Measurements from ENCODE around the gene TSC2.

Gene TSC2

DNA sequence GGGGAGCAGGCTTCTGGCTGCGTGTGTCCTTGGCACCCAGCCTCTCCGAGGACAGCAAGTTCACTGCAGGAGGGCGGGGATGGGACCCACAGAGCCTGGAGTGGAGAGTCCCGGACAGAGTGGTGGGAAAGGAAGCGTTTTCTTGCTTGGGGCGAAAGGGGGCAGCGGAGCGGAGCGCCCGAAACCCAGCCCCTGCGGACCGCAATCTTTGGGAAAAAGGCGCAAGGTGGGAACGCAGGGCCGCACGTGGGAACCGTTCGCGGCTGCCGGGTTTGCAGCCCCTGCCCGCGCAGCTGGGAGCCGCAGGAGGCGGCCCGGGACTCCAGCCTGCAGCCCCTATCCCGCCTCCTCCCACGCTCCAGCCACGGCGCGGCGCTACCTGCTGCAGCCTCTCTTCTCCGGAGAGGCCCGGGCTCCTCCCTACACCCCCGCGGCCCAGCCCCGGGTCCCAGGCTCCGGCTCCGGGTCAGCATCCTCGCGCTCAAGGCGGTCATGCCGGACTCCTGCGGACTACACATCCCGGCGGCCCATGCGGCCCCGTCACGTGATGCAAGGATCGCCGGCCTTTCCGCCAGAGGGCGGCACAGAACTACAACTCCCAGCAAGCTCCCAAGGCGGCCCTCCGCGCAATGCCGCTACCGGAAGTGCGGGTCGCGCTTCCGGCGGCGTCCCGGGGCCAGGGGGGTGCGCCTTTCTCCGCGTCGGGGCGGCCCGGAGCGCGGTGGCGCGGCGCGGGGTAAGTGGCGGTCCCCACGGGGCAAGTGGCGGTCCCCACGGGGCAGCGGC is at the start of gene TSC2, which contains the start of gene NTHL1:
Gene TSC2, plus strand, starts transcription at position 656 of the 786 bp plus-strand sequence. CDS start 631 bp downstream, outside the sequence.
Gene NTHL1, minus strand, starts transcription at position 505 of the 786 bp plus-strand sequence. Its CDS starts 11 bp downstream, at position 494.
- peak; percentile 72 to 99 (median 95) for DNase-seq

DNA sequence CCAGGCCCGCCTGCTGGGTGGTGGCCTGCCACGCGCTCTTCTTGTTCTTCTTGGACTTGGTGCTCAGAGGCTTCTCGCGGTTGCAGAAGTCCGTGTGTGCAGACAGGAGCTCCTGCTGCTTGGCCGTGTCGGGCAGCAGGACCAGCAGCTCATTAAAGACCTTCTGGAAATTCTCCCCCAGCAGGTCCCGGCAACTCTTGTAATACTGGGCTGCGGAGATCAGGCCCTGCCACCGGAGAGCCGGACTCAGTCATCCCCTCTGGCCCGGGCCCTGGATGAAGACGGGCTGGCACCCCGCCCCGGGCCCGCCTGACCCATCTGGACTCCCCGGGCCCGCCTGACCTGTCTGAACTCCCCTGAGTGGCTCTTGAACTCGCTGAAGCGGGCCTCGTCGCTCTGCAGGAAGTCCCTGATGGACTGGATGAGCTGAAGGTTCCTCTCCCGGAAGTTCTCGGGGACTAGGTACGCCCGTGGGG is 49.4 kb upstream of the TSC2 start:
- no peak for DNase-seq

DNA sequence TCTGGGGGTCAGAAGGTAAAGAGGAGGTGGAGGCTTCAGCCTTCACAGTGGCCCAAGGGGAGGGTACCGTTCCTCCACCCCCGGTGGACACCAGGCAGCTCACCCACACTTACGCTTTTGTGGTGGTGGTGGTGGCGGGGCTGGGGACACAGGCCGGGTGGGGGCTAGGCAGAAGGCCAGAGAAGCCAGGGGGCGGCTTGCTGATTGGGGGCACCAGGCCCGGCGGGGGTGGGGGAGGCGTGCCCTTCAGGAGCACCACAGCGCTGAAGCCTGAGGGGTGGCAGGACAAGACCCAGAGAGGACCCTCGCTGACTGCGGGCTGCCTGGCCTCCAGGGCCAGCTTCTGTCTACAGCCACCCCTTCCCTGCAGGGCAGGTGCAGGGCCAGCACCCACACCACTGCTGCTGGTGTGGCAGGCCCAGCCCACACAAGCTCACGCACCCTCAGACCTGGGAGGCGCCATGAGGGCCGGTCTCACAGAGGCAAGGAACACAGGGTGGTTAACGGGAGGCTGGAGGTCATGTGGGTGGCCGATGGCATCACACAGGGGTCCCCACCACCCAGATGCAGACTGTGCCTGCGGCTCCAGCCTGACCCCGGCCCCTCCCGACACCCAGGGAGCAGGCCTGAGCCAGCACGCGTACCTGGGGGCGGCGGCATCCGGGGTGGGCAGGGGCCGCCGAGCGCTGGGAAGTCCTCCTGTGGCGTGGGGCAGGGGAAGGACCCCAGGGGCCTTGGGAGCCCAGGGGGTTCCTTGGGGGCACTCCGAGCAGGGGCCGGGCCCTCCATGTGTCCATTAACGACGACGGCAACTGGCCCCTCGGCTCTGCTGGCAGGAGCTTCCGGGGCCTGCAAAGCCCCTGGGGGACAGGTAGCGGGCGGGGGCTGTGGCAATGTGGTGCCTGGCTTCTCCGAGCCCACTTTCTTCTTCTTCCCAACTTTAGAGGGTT is 48.7 kb upstream of the TSC2 start:
- DNase-seq: no peak

DNA sequence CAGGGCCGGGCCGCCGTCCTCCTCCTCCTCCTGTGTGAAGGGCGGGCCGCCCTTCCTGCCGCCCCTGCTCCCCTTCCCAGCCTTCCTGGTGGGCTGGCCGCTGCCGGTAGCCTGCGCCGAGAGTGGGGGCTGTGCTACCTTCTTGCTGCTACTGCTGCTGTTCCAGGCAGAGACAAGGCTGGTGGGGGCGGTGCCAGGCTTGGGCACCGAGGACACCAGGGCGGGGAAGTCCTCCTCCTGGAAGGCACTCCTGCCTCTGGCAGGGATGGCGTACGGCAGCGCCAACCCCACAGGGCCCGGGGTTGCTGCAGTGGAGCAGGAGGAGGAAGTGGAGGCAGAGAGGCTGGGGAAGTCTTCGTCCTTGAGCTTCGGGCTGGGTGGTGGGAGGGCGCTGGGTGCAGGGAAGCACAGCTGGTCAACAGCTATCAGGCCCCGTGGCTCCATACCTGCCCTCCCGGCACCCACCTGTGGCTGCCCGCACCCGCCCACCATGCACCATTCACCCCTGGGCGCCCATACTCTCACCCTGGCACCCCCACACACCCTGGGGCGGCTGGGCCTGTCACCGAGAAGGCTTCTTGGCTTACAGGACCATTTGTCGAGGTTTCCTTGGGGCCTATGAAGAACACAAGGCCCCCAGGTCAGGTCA is 47.8 kb upstream of the TSC2 start:
- no peak for DNase-seq

DNA sequence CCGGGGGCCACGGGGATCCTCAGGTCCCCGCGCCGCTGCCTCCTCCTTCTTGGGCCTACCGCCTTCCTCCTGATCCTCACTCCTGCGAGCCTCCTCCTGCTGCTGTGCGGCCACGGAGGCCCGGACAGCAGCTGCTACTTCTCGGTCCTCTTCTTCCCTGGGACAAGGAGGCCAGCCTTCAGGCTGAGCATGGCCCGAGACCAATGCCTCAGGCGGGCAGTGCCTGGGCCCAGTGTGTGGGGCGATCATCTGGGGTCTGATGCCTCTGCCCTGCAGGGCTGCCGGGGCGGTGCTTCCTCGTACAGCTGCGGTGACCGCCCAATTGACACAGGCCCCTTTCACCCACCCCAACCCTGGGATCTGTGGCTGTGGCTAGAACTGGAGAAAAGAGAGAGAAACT is 46.8 kb upstream of the TSC2 start:
- DNase-seq: no peak

DNA sequence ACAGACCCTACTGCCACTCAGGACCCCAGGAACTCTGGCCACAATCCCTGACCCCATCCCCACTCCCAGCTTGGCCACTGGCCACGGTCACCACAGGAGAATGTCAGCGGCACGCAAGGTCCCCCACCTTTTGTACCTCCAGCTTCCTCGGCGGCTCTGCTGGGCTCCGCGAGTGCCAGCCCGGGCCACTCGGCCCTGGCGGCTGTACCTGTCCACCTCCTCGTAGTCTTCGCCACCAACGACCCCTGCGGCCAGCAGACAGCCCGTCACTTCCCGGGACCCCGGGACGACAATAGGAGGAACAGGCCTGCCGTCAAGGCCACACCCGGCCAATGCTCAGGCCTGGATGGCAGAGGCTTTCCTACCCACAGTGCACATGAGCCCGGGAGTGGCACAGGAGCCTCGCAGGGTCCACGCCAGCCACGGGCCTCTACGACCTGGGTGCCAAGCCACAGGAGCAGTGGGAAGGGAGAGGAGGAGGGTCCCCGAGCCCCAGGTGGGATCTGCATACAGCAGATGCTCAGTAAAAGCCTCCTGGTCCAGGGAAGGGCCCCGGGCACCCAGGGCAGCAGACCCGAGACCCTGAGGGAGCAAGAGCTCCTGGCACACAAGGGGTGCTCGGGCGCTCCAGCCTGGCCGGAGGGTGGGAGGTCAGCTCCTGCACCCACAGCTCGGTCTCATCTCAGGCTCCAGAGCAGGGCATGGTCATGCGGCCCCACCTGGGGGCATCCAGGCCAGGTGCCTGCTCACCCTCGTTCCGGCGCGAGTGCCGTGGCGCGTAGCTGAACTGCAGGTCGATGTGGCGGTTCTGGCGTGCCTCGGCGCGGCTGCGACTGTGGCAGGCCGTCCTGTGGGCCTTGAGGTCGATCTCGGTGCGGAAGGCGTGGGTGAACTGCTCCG is 46.1 kb upstream of the TSC2 start:
- no peak for DNase-seq

DNA sequence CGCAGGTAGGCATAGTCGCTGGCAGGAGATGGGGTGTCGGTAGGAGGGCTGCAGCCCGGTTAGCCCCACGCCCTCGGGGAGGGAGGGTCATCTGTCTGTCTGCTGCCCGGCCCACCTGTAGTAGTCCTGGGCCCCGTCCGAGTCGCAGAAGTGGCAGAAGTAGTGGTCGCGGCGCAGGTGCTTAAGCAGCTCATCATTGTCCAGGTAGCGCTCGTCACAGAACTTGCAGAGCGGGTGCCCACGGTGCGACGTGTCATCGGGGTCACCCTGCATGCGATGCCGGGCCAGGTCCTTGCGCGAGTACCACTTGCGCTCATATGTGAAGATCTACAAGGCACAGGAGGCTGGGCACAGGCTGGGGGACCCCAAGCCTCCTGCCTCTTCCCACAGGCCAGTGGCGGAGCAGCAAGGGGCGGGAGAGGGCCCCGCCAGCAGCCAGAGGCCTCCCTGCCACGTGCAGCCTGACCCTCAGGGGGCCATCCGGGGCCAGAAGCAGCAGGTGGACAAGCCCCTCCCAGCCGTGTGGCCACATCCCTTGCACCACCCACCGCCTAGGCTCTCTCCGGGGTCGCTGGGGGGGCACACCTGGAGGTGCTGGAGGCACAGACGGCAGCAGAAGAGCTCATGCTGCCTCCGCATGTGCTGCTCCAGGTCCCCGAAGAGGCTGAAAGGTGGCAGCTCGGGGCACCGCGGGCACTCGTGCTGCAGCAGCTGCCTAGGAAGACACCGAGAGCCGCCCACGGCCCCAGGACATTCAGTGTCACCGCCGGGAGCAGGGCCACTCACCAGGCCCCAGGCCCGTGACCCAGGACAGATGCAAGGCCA is 45.2 kb upstream of the TSC2 start:
- DNase-seq: no peak

DNA sequence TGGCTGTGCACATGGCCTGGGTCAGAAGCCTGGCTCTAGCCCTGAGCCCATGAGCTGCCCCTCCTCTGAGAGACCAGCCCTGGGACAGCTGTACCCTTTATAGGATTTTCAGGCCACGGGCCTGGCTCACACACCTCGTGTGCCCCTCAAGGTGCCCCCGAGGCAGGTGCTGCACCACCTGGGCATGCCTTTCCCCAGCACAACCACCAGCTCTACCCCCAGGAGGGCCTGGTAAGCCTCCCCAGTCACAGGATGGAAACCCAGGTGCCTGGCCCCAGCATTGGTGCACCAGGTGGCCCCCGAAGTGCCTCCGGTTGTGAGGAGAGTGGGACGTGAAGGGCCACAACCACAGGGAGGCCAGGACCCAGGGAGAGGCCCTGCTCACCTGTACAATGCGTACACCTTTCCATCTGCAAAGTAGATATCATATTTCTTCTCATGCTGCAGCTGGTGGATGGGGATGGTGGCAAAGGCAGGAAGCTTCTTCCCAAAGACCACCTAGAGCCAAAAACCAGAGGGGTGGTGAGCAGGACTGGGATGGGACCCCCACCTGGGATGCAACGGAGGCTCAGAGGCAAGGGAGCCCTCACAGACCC is 44.5 kb upstream of the TSC2 start:
- no peak for DNase-seq

DNA sequence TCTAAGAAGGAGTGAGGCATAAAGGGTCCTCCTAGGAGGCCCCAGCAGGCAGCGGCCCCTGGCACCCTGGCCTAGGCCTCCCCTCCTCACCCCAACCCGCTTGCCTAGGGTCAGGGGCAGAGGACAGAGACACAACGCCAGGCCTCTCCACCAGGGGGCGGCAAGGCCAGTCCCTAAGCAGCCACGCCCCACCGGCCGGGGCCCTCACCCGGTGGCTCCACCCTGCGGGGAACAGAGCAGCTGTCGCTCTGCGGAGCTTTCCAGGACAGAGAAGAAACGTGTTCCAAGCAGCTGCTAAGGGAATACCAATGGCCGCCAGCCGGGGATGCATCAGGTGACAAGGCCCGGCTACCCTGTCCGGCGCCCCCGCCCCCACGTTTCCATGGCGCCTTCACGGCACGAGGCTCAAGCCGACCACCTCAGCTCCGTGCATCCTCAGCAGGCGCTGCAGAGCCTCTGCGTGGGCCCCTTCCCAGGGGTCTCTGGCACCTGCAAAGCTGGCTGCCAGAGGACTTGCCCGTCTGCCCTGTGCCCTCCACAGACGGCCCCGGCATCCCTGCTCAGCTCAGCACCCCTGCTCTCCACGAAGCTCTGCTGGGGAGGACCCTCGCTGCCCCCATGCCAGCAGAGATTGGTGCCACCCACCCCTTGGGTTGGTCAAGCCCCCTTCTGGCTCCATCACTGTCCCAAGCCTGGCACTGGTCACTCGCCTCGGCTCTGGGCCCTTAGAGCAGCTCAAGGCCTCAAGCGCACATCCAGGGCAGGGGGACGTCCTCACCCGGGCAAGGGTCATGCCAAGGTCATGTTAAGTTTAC is 43.8 kb upstream of the TSC2 start:
- peak in 43 of 51 donors; percentile 8 to 83 (median 59) for DNase-seq

DNA sequence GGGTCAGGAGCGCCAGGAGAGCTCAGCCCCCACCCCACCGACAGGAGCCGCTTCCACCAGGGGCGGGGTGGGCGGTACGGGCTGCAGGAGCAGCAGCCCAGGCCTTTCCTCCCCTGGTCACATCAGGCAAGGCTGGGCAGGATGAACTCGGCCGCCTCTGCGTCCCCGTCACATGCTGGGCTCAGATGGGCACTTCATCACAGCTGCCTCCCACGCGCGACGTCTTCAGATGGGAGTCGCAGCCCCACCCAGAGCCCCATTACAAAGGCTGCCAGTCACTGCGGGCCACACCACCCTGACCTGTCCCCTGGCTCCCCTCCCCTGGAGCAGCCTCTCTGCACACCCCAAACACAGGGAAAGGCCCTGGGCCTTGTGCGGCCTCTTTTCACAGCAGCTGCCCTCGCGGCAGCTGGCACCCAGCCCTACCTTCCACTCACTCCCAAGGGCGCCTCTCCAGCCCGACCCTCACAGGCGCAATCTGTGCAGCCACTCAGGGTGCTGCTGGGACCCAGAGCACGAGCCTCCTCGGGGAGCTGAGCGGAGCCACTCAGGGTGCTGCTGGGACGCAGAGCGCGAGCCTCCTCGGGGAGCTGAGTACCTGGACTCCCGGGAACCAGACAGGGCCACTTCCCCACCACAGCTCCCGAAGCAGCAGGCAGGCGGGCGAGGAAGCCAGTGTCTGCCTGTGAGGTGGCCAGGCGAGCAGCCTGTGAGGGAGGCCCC is 42.8 kb upstream of the TSC2 start:
- DNase-seq: no peak

DNA sequence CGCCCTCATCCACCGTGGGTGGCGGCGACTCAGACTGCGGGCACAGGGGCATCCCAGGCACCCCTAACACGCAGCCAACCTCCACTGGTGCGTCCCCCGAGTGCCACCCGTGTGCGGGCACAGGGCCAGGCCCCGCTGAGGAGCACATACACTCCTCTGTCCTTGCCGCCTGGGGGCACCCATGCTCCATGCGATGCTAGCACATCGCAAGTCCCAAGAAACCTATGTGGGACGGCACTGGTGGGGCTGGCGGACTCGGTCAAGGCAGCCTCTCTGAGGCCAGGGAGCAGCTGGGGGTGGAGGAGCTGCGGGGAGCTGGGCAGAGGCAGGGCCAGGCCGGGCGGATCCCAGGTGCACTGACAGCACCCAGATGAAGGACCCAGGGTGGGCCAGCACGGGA is 42.1 kb upstream of the TSC2 start:
- DNase-seq: peak in 1 of 51 donors; percentile 23

DNA sequence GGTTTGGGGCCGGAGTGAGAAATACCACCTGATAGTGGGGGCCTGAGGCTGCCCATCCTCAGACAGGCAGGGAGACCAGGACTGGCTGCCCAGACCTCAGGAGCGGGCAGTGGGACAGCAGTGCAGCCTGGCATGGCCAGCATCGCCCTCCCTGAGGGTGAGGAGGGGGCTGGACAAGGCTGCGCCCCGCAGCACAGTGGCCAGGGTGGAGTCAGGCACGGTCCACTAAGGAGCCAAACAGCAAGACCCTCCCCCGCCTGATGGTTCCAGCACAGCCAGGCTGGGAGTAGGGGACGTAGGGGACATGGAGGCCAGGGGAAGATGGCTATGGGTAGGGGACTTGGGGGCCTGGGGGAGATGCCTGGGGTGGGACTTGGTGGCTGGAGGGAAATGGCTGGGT is 41.5 kb upstream of the TSC2 start:
- DNase-seq: no peak

DNA sequence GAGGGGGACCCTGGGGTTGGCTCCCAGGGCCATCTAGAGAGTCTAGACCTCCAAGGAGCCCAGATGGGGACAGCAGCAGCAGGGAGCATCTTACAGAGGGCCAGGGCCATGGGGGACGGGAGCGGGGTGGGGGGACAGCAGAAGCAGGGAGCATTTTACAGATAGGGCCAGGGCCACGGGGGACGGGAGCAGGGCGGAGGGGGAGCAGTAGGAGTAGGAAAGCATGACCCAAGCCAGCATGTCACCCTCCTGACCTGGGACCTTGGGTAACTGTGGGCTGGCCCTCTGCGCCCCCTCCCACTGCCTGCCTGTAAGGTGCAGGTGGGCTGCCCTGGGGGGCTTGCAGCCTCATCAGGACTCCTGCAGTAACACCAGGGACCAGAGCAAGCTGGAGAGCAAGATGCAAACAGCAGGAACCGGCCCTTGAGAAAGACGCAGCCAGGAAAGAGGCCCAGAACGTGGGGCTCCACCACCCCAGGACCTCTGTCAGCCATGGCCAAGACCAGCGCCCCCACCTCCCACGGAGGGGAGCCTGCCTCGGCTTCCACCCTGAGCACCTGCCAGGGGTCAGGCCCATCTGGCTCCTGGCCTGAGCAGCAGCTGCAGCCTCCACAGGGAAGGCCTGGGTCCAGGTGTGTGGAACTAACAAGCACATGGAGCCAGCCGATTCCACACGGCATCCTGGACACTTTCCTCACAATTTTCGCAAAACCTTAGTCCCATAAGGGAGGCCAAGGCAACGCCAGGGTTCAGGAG is 40.5 kb upstream of the TSC2 start:
- DNase-seq: no peak

DNA sequence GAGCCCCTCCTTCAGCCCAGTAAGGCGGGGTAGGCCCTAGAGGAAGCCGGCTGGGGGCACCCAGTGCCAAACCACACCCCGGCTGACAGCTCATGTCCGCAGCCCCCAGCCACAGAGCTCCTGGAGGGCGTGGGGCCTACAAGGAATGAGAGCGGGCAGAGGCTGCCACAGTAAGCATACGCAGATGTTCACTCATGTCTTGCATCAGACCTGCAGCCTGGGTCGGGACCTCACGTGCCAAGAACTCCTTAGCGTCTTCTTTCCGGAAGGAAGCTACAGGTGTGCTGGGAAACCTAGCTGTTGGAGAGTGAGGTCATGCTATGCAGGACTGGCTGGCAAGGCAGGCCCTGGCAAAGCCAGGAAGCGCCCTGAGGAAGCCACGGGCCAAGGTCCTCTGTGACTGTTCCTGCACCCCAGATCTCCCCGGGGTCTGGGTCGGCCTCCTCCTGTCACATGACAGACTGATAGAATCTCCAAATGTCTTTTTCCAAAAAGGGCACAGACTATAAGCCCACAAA is 39.7 kb upstream of the TSC2 start:
- no peak for DNase-seq

DNA sequence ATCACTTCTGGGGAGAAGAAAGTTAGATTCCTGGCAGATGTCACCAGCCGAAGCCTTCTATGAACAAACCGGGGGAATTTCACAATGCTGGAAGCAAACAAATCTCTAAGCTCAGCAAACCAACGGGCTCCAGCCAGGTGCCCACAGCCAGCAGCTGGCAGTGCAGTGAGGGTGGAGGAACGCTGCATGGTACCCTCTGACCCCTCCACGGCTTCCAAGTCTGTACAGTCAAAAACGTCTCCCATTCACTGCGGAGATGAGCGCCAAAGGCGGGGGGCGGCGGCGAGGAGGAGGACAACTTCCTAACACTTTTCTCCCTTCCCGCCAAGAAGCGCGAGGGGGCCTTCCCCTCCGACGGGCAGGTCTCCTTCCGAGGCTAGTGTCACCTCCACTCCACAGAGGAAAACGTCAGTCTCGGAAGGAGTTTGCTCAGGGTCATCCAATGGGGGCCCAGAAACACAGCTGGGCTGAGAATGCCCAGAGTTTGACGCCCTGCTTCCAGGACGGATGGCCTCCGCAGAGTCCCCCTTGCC is 39.1 kb upstream of the TSC2 start:
- DNase-seq: no peak

DNA sequence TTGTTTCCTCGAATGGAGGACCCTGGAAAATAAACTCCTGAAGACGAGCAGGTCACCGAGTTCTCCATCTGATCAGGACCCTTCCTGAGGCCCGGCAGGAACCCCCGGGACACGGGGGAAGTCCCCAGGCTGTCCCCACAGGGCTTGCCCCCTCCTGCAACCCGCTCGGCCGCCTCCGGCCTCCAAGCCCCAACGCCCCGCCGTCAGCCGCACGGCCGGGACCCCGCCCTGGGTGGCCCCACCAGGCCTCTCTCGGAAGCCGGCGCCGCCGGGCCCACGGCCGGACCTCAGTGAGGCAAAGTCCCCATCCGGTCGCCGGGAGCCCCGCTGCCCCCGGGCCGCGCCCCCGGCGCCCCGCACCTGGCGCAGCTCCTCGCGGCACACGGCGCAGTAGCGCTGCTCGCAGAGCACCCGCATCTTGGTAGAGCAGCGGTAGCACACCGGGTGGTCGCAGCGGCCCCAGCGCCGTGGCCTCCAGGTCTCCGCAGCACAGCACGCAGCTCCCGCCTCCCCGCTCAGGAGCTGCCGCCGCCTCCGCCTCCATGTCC is 38.5 kb upstream of the TSC2 start:
- DNase-seq: no peak
